ENCODE results near the gene KRT84.
A peak's percentile ranks its signal among the peaks of the same experiment; 100 is the strongest.
"Not testable (repeated sequence)": the region's sequence is repeated elsewhere in the genome, so short reads cannot be mapped to it uniquely, and the experiment has no call there.

The KRT84 gene

DNA sequence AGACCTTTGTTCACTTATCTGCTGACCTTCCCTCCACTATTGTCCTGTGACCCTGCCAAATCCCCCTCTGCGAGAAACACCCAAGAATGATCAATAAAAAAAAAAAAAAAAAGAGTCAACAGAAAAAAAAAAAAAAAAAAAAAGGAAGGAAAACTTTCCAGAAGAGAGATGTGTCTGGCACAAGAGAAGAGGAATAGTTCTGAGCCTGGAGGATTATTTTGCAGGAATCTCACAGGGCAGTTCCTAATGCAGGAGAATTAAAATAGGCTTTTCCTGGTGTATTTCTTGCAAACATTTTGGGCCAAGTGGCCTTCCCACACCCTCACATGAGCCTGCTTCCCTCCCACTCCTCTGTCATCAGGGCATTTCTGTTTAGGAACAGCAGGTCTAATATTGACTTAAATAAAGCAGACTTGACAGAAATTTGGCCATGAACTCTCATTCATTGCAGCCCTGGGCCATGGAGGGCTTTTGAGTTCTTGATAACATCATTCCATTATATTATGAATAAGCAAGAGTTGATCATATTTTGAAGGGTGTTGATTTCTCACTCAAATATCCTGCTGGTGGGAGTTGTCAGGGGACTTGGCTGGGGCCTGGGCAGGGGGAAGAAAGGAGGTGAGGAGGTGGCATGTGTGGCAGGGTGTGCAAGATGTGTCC lies 25.3 kb upstream of the KRT84 start:
- not testable (repeated sequence) for DNase-seq

DNA sequence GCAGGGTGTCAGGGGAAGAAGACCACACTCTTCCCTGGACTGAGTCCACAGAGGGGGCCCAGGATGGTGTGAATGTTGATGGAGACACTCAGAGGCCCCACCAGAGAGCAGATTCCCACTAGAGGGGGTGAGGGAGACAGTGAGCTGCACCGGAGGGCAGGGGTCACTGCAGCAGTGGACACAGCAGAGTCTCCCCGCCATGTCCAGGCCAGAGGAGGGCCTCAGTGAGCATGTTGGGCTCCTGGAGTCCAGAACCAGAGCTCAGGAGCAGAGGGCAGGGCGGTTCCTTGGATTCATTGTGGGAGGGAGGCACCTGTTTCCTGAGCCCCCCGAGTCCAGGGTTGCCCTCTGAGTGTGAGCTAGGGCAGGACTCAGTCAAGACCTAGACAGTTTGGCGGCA lies 22.5 kb upstream of the KRT84 start:
- no peak for DNase-seq

DNA sequence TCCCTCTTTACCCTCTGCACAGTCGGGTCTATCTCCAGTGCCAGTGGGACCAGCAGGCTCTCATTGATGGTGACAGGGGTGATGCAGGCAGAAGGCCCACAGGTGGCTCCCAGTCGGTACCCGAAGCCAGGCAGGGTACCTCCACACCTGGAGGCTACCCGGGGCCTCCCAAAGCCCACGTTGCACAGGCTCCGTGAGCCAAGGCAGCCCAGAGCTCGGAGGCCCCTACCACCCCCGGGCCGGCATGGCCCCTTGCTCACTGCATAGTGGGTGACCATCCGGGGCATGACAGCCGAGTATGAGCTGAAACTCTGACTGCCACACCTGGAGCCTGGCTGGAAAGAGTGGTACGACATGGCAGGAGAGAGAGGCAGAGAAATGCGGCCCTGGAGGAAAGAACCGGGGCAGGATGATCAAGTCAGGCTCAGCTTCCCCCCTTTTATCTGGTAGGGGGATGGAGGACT lies 20.5 kb upstream of the KRT84 start, which contains the start of gene KRT82:
TSS of gene KRT82 (minus strand) at position 414 of the 464 bp plus-strand sequence. CDS start at position 356, 58 bp downstream.
- no peak for DNase-seq

GRCh38 chr12:52404951-52405350 lies 19.5 kb upstream of the KRT84 start:
- DNase-seq, result no peak

DNA sequence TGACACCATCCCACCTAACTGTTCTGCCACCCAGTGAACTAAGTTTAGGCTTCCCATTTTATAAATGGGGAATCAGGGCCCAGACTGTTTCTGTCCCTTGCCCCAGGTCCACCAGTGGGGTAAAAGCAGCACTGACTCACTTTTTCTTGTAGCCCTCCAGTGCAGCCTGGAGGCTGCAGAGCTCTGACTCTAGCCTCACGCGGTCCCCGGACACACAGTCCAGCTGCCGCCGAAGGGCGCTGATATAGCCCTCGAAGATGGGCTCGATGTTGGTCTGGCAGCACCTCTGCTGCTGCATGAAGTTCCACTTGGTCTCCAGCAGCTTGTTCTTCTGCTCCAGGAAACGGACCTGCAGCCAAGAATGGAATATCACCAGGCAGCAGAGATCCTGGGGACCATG lies 18.1 kb upstream of the KRT84 start:
- DNase-seq, result no peak

DNA sequence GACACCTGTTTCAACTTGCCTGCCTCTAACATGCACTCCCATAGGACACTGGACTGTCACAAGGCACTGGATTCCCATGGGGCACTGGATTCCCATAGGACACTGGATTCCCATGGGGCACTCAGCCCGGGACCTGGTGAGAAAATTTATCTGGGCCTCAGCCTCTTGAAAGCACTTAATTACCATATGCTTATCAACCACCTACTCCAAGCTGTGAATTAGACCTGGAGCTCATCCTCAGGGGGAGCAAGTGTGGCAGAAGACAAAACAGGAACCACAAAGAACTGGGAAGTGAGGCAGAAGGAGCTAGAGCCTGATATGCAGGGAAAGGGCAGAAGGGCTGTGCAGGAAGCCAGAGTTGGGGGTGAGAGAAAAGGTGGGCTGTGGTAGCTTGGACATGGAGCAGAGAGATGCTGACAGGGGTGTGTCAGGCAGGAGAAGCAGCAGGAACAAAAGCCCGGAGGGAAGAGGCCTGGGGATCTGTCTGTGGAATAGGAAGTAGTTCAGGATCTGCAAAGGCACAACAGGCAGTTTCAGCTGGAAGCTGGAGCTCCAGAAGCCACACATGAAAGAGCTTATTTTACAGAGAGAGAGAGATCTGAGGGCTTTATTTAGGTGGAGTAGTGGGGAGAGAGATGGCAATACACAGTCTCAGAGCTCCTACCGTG lies 17.6 kb upstream of the KRT84 start:
- no peak for DNase-seq

DNA sequence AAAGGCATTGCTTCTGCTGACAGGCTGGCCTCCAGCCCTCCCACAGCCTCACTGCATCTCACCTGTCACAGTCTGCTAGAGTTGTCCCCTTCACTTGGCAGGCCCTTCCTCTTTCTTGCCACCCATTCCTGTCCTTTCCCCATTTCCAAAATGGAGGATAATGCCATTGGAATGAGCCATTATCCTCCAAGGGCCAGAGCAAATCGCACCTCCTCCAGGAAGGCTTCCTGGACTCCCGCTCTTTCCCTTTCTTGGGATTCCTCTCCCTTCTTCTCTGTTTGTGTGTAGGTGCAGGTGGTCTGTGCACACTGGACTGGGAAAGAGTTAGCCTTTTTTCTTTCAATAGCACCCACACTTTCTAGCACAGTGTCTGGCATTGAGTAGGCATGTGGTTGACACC lies 16.9 kb upstream of the KRT84 start:
- DNase-seq, result no peak

- DNase-seq, result no peak
Observed at GRCh38 chr12:52401926-52402325, 16.5 kb upstream of the KRT84 start.

DNA sequence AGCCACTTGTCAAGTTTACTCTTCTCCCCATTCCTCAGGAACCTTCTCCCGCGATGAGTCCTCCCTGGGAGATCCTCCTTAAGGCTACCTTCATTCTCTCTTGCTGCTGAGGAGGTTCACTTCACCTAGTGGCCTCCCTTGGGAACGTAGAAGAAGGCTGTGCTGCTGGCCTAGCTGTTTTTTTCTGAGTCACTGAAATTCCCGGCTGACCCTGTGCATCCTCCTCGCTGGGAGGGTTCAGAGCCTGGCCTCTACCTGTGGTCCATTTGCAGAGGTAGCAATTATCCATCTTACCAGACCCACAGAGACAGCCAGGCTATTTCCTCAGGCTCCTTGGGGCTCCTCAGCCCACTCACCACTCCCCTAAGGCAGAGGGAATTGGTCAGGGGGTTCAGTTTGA lies 16.1 kb upstream of the KRT84 start:
- no peak for DNase-seq

GRCh38 chr12:52400906-52401305 lies 15.5 kb upstream of the KRT84 start:
- DNase-seq, result no peak

DNA sequence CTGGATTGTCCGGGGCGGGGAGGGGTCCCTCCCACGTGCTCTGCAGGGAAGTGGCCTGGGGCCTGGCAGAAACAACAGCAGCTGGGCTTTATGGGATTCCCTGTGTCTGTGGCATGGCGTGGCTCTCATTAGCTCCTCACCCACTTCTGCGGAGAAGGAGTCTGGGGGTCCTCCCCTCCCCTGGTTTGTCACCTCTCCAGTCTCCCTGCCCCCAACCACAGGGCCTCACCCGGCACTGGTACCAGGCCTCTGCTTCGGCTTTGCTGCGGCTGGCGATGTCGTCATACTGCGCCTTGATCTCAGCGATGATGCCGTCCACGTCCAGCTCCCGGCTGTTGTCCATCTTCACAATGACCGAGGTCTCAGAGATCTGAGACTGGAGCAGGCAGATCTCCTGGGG lies 14.3 kb upstream of the KRT84 start:
- DNase-seq, result no peak

DNA sequence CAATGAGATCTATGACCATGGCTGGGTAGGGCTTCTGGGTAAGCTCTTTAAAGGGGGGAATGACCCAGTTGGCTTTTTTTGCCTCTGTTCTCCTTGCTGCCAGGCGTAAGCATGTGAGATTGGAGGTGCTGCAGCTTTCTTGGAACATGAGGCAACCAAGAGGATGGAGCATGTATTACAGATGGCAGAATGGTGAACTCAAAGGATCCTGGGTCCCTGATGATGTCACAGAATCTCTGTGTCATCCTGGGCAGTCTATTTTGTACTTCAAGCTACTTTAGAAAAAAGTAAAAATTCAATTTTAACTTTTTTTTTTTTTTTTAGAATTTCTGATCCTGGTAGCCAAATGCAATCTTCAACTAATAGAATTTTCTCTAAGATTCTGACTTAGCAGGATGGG lies 12.7 kb upstream of the KRT84 start:
- no peak for DNase-seq

DNA sequence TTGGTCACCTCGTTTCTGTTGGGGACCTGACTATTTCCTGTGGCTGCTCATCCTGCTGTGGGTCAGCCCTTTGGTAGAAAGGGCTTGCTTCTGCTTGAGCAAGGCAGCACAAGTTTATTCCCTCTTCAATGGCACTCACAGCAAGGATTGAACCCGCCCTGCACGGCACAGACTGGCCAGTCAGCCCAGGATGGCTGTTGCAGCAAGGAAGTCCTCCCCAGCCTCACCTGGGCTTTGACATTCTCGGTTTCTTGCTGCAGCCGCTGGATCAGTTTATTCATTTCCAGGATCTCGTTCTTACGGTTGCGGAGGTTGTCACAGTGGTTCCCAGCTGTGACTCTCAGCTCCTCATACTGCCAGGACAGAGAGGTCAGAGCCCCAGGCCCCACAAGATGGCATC lies 11.2 kb upstream of the KRT84 start:
- no peak for DNase-seq

DNA sequence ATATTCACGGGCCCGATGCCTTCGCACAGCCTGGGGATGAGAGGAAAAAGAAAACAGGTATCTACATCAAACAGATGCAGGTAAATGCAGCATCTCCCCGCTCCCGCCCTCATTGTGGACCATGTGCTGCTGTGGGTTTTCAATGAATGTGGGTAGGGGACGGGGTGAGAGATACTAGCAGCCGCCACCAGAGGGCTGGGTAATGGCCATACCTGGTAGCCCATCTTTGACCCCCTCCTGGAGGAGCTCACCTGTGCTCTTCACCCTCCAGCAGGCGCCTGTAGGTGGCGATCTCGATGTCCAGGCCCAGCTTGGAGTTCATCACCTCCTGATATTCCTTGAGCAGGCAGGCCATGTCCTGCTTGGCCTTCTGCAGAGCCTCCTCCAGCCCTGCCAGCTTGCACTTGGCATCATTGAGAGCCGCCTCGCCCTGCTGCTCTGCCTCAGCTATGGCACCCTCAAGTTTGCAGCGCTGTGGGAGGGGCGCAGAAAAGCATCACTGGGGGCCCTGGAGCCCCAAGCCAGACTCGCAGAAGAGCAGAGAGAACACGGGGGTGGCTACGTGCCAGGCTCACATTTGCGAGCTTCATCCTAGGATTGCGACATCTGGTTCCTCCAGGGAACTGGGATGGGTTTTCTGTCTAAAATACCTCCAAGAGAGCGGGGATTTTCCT lies 10.4 kb upstream of the KRT84 start:
- no peak for DNase-seq

GRCh38 chr12:52394836-52395405 lies 9.5 kb upstream of the KRT84 start:
- DNase-seq, result peak; percentile 12

DNA sequence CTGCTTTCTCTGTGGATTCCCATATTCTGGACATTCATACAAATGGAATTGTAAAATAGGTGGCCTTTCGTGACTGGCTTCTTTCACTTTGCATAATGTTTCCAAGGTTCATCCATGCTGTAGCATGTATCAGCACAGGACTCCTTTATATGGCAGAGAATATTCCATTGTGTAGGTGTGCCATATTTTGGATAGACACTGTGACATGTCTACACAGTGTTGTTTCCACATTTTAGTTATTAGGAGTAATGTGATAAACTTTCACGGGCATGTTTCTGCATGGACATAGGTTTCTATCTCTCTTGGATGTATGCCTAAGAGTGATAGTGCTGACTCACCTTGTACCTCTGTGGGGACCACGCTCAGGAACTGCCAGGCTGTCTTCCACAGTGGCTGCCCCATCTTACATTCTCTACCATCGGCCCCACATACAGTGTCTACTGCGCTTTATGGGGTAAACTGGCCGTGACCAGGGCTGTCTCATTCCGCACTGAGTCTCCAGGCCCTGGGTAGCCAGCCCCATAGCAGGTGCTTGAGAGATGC lies 7.1 kb upstream of the KRT84 start:
- DNase-seq, result no peak

DNA sequence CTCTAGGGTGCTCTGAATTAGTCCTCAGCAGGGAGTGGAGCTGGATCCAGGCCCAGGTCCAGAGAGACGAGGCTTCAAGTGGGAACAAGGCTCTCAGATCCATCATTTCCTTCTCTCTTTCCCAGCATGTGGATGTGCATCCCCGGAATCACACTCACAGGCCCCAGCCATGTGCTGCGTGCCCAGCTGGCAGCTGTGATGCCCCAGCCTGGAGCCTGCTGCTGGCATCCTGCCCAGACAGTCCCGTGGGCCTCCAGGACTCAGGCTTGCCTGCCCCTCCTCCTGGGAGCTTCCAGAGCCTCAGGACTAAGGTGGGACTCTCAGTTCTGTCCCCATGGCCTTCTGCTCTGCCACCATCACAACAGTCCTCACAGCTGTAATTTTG lies 6.2 kb upstream of the KRT84 start:
- no peak for DNase-seq

DNA sequence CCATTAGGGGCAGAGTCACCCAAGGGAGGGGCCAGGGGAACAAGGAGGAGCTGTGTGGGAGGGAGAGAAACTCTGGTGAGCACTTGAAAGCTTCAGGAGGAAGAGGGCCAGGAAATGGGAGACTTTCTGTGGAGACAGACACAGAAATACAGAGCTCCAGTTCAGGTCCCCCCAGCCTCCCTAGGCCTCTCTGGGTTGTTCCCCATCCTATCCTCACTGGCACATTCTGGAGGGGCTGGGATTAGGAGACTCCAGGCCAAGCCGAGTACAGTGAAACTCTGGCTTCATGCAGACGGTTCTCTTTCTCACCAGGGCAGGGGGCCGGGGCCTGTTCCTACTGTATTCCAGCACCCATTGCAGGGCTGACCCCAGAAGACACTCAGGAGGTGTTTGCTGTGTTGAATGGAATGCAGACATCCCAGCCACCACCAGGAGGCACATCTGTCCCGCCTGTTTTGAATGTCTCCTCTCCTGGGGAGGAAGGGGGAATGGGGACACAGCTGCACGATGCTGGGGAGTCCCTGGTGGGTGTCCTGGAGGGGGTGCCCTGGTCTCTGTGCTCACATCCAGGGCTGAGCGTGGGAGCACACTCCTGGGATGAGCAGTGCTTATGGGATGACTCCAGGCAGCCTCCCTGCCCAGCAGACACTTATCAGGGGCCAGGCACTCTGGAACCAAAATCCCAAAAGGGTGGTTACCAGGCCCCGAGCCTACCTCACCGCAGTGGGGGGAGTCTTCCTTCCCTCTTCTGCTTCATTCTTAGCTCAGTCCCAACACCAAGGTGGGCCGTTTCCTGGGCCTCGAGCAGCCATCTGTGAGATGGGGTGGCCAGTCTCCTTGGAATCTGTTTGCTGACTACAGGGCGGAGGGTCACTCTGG lies 5.5 kb upstream of the KRT84 start:
- DNase-seq, result no peak

DNA sequence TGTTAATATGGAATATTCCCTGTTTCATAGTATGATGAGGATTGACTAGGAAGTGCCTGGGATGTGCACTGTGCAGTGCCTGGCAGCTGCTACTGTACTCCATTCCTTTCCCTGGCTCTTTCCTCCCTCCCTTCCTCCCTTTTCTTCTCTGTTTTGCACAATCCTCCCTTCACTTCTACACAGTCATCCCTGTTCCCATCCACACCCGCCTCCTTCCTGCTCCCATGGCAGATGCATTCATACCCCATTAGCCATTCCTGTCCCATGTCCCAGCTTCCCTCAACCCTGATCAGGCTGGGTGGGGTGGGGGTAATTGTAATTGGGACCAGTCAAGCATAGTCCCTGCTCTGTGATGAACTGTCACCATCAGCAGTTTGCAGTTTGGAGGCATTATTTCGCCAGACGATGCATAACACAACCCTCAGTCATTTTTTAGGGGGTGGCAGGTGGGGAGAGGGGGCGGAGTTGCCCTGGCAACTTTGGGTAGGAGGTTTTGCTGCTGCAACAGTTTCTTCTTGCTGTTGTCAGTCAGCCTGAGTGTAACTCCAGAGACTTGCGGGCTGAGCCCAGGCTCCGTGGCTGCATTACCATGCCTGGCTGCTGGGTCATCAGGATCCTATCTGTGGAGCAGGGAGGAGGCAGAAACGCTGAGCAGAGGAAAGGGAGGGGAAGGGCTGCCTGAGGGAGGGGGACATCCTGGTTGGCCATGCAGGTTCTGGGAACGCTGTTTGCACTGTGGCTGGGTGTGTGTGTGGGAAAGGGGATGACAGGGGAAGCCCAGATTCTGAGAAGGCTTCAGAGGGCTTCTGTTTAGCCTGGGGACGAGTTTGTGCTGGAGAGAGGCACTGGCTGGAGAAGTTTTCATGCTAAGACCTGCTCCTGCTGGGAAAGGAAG lies 4.1 kb upstream of the KRT84 start:
- DNase-seq, result no peak

GRCh38 chr12:52387859-52388258 lies 2.4 kb upstream of the KRT84 start:
- DNase-seq, result peak; percentile 0

DNA sequence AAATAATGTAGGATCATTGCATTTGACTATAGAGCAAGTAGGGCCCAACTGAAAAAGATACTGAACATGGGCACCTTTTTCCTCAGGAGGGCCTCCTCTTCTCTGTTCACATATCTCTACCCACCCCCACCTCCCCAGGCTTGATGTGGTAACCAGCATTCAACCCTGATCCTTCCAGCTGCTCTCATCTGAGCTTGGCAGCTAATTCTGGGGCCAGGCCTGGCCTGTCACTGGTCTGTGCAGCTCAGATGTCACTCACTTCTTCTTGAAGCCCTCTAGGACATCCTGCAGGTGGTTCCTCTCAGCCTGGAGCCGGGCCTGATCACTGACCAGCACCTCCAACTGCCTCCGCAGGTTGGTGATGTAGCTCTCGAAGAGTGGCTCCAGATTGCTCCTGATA lies 2.1 kb downstream of the KRT84 start:
- peak; percentile 3 for DNase-seq
